Loucy (cell line): Measurements from ENCODE around the gene GGN.

ENCODE experiments used
- H2AFZ ChIP-seq: fragments of 200-600 bp; sonication (generic); 2 replicates; pipeline ENCODE4 v1.6.0; 2016; ENCODE audit warnings: antibody characterized with exemption, mild to moderate bottlenecking, low read length, moderate library complexity
- H3F3A ChIP-seq: fragments of 200-600 bp; 2 replicates; pipeline ENCODE4 v1.6.0; 2016; ENCODE audit warnings: antibody characterized with exemption, low read depth, mild to moderate bottlenecking
- H3K27me3 ChIP-seq: fragments of 200-600 bp; sonication (generic); 2 replicates; pipeline ENCODE4 v1.6.1; 2014; ENCODE audit warnings: low read length, mild to moderate bottlenecking; ENCODE audit not compliant: insufficient read depth, poor library complexity, severe bottlenecking
- H3K36me3 ChIP-seq: fragments of 200-600 bp; sonication (generic); 2 replicates; pipeline ENCODE4 v1.6.1; 2016; ENCODE audit warnings: low read length; ENCODE audit not compliant: insufficient read depth
- H3K4me1 ChIP-seq: fragments of 200-600 bp; sonication (generic); 2 replicates; pipeline ENCODE4 v1.5.1; 2014; ENCODE audit warnings: low read length, mild to moderate bottlenecking; ENCODE audit not compliant: insufficient read depth, poor library complexity, severe bottlenecking
- H3K4me2 ChIP-seq: fragments of 200-600 bp; sonication (generic); 2 replicates; pipeline ENCODE4 v1.6.0; 2014; ENCODE audit warnings: antibody characterized with exemption, low read length, low read depth, mild to moderate bottlenecking; ENCODE audit not compliant: poor library complexity, severe bottlenecking
- H3K4me3 ChIP-seq: fragments of 200-600 bp; sonication (generic); 2 replicates; pipeline ENCODE4 v1.5.1; 2014; ENCODE audit warnings: low read length, mild to moderate bottlenecking, mixed read lengths; ENCODE audit not compliant: poor library complexity, severe bottlenecking
- H3K79me2 ChIP-seq: fragments of 200-600 bp; sonication (generic); 2 replicates; pipeline ENCODE4 v1.6.1; 2014; ENCODE audit warnings: low read length; ENCODE audit not compliant: insufficient read depth
- H3K9ac ChIP-seq: fragments of 200-600 bp; sonication (generic); 2 replicates; pipeline ENCODE4 v1.6.0; 2014; ENCODE audit warnings: mild to moderate bottlenecking, low read depth, low read length, moderate library complexity; ENCODE audit not compliant: poor library complexity, severe bottlenecking
- H3K9me2 ChIP-seq: fragments of 200-600 bp; sonication (generic); replicated peaks from 2 replicates; pipeline ENCODE4 v1.6.1; 2016; ENCODE audit warnings: low read depth, low read length, mixed read lengths
- H3K9me3 ChIP-seq: fragments of 200-600 bp; sonication (generic); 2 replicates; pipeline ENCODE4 v1.6.1; 2014; ENCODE audit warnings: mild to moderate bottlenecking, antibody characterized with exemption, low read length, low read depth; ENCODE audit not compliant: insufficient read depth
- H4K20me1 ChIP-seq: fragments of 200-600 bp; sonication (generic); 2 replicates; pipeline ENCODE4 v1.6.0; 2014; ENCODE audit warnings: antibody characterized with exemption, low read length, mild to moderate bottlenecking; ENCODE audit not compliant: insufficient read depth, poor library complexity, severe bottlenecking
- CTCF ChIP-seq: fragments of 200-600 bp; sonication (generic); conservative IDR thresholded peaks from 2 replicates; pipeline ENCODE4 v1.5.1; 2014; ENCODE audit warnings: mild to moderate bottlenecking, antibody characterized with exemption, low read length
- EZH2phosphoT487 ChIP-seq: fragments of 200-600 bp; IDR thresholded peaks from 2 replicates; pipeline ENCODE4 v1.6.1; 2018; ENCODE audit warnings: antibody characterized with exemption, mild to moderate bottlenecking, moderate library complexity, borderline replicate concordance

Gene GGN

GRCh38 chr19:38375748-38376147 lies 12.1 kb downstream of the GGN start:
- peak overlapping the region; percentile 80 for H3K4me3 ChIP-seq
- no peak for TF ChIP-seq EZH2phosphoT487
- no peak for TF ChIP-seq CTCF
- no peak overlapping the region for H2AFZ ChIP-seq
- no peaks in the 10 kb centered on the region for H3F3A ChIP-seq
- no peaks in the 10 kb centered on the region for H3K9me3 ChIP-seq
- peaks cover 49% of the 10 kb centered on the region for H3K79me2 ChIP-seq
- peaks cover 13% of the 10 kb centered on the region; the same call in 1 of the 2 replicates for H3K36me3 ChIP-seq
- H3K4me1 ChIP-seq: peaks cover 20% of the 10 kb centered on the region
- peak overlapping the region; percentile 99 for H3K4me2 ChIP-seq
- H4K20me1 ChIP-seq: peaks cover 24% of the 10 kb centered on the region
- no peaks in the 10 kb centered on the region for H3K27me3 ChIP-seq
- H3K9me2 ChIP-seq: no peaks in the 10 kb centered on the region
- H3K9ac ChIP-seq: peak overlapping the region; percentile 83

- H2AFZ ChIP-seq: peak overlapping the region; percentile 72
- no peaks in the 10 kb centered on the region for H3K27me3 ChIP-seq
- peak overlapping the region; percentile 80 for H3K4me3 ChIP-seq
- no peaks in the 10 kb centered on the region for H3K9me3 ChIP-seq
- H3K9me2 ChIP-seq: no peaks in the 10 kb centered on the region
- H3K4me1 ChIP-seq: peaks cover 20% of the 10 kb centered on the region
- no peak for TF ChIP-seq EZH2phosphoT487
- TF ChIP-seq CTCF: no peak
- peaks cover 49% of the 10 kb centered on the region for H3K79me2 ChIP-seq
- peak overlapping the region; percentile 99 for H3K4me2 ChIP-seq
- peaks cover 10% of the 10 kb centered on the region; the same call in 1 of the 2 replicates for H3K36me3 ChIP-seq
- H3F3A ChIP-seq: no peaks in the 10 kb centered on the region
- peaks cover 21% of the 10 kb centered on the region for H4K20me1 ChIP-seq
- H3K9ac ChIP-seq: peak overlapping the region; percentile 83
Measured at GRCh38 chr19:38375098-38375493, 12.7 kb downstream of the GGN start.

- Histone ChIP-seq H2AFZ (peak within 1 kb of the TSS; percentile 87), H3K9me2 (no peaks in the 10 kb centered on the region), H3K9ac (peak within 1 kb of the TSS; percentile 83), H3K9me3 (no peaks in the 10 kb centered on the region), H3K4me2 (peak within 1 kb of the TSS; percentile 99), H4K20me1 (peaks cover 21% of the 10 kb centered on the region), H3K4me1 (peaks cover 20% of the 10 kb centered on the region), H3K4me3 (peak within 1 kb of the TSS; percentile 80), H3K27me3 (no peaks in the 10 kb centered on the region), H3K36me3 (peaks cover 6% of the 10 kb centered on the region; the same call in 1 of the 2 replicates), H3F3A (no peaks in the 10 kb centered on the region), H3K79me2 (peaks cover 48% of the 10 kb centered on the region)
- TF ChIP-seq EZH2phosphoT487 (no peak), CTCF (no peak)
Measured at GRCh38 chr19:38374332-38375097, 13.3 kb downstream of the GGN start, which contains the start of gene PSMD8. TSS of gene PSMD8 (plus strand) at chr19:38374571. CDS start at chr19:38374602, 31 bp downstream.
